Measurements from ENCODE around the gene CLECL1.
"Not testable (repeated sequence)": the region's sequence is repeated elsewhere in the genome, so short reads cannot be mapped to it uniquely, and the experiment has no call there.

CLECL1 gene

DNA sequence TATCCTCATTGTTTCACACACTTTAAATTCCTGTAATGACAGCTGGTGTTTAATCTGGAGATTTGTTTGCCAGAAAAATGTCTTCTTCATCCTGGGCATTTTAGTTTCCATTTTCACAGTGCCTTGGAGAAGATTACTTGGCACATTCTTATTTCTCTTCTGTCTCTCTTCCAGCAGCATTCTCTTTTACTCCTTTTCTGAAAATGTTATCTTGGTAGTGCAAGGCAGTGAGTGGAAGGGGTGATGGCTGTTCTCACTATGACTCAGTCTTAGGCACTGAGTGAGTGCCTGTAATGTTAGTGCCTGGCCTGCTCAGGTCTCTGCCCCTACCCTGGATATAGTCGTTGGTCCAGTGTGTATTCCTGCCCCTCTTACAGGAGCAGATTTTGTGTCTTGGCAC is 13.1 kb downstream of the CLECL1 start:
- DNase-seq (ENCODE audit: low spot score), result no peak

DNA sequence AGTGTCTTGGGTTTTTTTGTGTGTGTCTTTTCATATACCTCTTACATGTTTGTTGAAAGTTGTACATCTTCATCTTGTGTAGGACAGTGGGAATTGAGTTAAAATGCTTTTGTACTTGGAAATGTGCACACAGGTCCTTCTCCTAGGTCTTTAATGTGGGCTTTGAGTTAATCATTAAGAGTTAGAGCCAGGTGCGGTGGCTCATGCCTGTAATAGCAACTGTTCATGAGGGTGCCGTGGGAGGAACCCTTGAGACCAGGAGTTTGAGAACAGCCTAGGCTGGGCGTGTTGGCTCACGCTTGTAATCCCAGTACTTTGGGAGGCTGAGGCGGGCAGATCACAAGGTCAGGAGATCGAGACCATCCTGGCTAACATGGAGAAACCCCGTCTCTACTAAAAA is 13.9 kb downstream of the CLECL1 start:
- peak; percentile 70 for DNase-seq (ENCODE audit: low spot score)

DNA sequence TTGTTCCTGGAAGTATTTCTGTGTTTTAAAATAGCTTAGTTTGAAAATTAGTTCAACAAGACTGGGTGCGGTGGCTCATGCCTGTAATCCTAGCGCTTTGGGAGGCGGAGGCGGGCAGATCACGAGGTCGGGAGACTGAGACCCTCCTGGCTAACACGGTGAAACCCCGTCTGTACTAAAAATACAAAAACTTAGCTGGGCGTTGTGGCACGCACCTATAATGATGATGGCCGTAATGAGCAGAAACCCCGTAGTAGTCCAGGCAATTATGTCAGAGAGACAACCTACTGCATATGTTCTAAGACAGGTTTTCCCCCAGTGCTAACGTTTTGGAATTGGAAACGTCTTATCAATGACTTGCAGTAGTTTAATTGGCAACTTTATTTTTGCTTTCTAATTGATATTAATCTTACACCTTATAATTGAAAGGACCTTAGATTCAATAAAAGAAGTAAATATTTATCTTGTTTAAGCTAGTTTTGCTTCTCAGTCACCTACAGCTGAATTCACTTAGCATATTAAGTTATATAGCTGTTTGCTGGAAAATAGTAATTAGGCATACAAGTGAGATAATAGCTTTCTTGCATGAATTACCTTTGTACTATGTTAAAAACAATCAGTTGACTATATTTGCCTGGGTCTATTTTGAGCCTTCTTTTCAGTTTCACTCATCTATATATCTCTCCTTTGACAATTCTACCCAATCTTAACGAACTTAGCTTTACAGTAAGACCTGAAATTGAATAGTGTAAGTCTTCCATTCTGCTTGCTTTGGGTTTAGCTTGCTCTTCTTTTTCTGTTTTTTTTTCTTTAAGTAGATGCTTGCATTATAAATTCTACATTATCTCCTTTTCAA is 15.6 kb downstream of the CLECL1 start:
- no peak for DNase-seq (ENCODE audit: low spot score)

DNA sequence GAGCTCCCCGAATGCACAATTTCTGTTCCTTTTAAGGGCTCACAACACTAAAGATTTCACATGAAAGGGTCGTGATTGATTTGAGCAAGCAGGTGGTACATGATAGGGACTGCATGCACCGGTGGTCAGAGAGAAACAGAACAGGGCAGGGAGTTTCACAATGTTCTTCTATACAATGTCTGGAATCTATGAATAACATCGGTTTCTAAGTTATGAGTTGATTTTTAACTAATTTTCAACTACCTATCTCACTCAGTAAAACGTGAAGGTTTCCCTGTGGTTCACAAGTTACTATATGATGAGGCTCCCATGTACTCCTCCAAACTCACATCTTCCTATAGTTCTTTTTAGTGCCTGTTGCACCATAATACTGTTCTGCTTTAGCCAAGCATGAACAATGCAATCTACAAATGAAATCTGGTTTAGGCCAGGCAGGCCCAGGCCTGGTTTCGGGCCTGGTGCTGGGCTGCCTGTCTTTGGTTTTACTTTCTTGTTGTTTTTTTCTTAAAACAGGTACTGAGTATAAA is 19.8 kb downstream of the CLECL1 start:
- DNase-seq (ENCODE audit: low spot score), result not testable (repeated sequence)

DNA sequence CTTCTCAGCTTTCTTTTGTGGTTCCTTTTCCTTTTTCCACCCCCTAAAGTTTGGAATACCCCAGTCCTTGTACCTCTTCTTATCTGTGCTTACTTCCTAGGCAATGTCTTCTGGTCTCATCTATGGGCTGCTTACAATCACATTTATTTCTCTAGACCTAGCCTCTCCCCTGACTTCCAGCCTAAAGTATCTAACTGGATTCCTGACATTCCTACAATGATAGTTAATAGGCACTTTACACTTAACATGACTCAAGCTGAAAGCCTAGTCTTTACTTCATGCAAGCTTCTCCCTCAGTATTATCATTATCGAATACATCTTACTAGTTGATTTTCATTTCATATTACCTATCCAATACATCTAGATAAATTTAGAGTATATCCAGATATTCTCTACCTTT is 21.2 kb downstream of the CLECL1 start:
- DNase-seq (ENCODE audit: low spot score), result no peak

DNA sequence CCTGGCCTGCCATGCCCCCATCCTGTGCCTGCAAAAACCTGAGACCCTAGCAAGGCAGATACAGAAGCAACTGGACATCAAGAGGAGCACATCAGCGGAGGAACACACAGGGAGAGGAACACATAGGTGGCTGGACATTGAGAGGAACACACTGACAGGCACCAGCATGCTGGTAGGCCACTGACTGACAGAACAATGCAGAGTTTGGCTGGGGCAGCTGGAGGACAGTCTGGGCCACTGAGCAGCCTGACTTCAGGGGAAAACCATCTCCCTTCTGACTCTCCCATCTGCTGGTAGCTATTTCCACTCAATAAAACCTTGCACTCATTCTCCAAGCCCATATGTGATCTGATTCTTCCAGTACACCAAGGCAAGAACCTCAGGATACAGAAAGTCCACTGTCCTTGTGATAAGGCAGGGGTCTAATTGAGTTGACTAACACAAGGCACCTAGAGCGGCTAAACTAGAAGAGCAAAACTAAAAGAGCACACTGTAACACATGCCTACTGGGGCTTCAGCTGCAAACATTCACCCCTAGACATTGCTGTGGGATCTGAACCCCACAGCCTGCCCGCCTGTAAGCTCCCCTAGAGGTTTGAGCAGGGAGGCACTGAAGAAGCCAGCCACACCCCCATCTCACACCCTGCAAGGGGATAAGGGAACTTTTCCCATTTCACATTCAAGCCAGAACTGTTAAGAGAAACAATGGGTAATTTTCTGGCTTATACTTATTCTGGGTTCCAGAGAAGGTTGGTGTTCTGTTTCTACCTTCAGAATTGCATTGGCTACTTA is 22.1 kb downstream of the CLECL1 start:
- DNase-seq (ENCODE audit: low spot score), result no peak

DNA sequence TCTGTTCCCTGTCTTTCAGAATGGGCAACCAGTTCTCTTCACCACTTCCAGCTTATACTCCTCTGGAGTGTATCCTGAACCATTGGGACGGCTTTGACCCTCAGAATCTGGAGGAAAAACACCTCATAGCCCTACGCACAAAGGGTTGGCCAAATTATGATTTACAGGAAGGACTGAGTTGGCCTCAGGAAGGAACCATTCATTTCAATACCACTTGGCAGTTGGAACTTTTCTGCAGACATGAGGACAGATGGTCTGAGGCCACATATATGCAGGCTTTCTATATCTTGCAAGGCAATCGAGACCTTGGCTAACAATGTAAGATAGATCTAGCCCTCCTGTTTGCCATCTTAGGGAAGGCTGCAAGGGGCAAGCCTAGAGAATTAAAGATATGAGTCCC is 24.0 kb downstream of the CLECL1 start:
- no peak for DNase-seq (ENCODE audit: low spot score)

DNA sequence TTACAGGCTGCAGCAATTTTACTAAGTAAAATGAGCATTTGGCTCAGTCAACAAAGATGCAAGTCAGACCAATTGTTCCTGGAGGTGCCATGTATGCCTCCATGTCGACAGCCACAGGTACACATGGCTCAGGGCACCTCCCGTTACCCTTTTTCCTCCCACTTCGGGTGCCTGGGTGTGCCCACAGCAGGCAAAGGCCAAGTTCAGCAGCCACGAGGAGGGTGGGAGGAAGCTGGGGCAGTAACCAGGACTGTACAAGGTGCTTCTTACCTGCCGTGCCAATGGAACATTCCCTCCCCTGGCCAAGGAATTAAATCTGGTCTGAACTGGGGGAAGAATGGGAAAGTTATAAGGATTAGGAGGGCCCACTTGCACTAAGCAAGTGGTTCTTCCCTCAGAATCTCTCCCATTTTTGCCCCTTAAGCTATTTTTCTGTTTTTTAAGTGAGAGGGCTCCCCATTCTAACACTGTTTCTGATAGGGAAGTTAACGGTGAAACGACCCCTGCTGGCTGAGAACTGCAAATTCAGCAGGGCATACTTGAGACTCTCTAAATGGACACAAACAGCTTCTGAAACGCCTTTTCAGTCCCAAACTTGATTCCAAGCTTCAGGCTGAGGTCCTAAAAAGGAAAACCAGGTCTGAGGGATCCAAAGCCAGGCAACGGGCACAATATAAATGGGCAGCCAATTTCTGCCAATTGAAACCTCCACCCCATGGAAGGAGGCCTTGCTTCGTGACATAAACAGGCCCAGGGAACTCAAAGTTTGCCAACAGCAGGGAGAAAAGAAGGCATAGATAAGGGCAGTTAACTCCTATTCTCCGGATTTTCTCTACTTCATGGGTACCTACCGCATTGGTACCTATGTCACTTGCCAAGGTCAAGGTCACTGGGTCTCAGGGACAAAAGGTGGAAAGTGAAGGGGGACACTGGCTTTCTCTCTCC is 24.8 kb downstream of the CLECL1 start:
- DNase-seq (ENCODE audit: low spot score), result peak; percentile 55

DNA sequence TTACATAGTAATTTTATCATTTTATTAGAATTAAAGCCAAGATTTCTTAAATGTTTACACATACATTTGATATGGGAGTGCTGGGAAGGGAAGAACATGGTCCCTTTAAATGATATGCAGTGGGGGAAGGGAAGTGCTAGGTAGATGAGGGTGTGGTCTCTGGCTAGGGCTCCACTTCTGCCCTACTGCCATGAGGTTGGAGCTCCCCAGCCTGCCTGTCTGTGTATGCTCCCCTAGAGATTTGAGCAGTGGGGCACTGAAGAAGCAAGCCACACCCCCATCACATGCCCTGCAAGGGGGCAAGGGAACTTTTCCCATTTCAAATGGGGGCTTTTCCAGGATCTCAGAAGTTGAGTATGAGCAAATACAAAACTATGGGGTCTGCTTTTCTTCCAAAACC is 25.5 kb downstream of the CLECL1 start:
- DNase-seq (ENCODE audit: low spot score), result peak; percentile 35

DNA sequence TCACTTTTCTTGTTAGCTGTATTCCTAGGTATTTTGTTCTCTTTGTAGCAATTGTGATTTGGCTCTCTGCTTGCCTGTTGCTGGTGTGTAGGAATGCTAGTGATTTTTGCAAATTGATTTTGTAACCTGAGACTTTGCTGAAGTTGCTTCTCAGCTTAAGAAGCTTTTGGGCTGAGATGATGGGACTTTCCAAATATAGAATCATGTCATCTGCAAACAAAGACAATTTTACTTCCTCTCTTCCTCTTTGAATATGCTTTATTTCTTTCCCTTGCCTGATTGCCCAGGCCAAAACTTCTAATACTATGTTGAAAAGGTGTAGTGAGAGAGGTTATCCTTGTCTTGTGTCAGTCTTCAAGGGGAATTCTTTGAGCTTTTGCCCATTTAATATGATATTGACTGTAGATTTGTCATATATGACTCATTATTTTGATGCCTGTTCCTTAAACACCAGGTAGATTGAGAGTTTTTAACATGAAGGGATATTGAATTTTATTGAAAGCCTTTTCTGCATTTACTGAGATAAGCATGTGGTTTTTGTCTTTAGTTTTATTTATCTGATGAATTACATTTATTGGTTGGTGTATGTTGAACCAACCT is 26.7 kb downstream of the CLECL1 start:
- no peak for DNase-seq (ENCODE audit: low spot score)

DNA sequence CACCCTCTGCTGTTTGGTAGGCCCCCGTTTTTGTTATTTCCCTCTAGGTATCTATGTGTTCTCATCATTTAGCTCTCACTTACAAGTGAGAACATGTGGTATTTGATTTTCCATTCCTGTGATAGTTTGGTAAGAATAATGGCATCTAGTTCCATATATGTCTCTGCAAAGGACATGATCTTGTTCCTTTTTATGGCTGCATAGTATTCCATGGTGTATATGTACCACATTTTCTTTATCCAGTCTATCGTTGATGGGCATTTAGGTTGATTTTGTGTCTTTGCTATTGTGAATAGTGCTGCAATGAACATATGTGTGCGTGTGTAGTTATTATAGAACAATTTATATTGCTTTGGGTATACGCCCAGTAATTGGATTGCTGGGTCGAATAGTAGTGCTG is 28.3 kb downstream of the CLECL1 start:
- DNase-seq (ENCODE audit: low spot score), result not testable (repeated sequence)

DNA sequence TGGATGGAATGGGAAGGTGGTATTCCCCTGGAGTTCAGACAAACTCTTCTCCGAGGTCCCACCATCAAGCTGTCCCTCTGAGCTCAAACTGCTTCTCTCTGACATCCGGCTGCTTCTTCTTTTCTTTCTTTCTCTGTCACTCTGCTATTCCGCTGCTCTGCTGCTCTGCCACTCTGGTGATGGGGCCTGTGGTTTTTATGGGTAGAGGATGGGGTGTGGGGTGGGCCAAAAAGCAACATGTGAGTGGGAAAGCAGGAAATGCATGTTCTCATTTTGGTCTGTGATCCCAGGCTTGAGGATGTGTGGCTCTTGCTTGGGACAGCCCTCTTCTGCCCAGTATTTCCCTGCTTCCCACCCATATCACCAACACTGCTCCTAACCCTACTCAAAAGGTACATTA is 30.6 kb downstream of the CLECL1 start:
- no peak for DNase-seq (ENCODE audit: low spot score)

DNA sequence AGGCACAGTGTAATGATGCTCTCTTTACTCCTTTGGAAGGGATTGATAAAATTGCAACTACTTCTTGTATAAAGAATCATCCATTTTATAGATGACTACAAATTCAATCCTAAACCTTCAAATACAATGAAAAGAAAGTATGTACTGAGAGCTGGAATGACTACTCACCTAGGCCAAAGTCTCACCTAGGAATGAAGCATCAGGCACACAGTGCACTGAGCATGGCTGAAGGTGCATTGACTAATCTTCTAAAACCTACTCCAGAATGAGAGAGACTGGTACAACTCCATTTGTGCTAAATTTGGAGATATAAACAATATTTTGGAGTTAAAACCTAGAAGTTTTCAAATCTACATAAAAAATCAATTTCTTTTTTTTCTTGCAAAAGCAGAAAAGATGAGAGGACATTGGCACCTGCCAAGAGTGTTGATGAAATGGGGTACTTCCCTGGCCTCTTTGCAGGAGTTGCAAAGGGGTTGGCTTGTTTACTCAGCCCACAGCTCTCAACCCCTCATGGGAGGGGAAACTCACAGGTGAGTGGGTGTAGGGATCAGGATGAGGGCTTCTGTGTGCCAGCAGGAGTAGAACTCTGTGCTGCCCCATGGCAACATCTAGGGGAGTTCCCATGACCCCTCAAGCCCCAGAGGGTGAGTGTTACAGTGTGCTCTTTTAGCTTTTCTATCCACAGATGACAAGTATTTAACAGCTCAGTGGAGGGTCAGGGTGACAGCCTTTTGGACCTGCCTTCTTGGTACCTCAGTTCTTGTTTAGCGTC is 31.3 kb downstream of the CLECL1 start:
- DNase-seq (ENCODE audit: low spot score), result no peak

DNA sequence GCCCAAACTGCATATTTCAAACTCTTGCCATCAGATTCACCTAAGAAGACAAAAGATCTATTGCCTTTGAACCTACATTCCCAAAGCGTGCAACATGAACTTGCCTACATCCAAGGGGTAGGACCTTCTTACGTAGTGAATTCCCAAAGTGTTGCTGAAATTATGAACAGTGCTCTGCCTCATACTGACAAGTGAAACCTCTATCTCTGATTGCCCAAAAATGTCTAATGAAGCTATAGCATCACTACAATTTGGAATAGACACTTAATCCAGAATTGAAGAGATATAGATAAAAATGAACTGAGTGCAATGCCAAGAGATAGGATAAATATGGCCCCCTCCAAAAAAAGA is 32.3 kb downstream of the CLECL1 start:
- DNase-seq (ENCODE audit: low spot score), result no peak

DNA sequence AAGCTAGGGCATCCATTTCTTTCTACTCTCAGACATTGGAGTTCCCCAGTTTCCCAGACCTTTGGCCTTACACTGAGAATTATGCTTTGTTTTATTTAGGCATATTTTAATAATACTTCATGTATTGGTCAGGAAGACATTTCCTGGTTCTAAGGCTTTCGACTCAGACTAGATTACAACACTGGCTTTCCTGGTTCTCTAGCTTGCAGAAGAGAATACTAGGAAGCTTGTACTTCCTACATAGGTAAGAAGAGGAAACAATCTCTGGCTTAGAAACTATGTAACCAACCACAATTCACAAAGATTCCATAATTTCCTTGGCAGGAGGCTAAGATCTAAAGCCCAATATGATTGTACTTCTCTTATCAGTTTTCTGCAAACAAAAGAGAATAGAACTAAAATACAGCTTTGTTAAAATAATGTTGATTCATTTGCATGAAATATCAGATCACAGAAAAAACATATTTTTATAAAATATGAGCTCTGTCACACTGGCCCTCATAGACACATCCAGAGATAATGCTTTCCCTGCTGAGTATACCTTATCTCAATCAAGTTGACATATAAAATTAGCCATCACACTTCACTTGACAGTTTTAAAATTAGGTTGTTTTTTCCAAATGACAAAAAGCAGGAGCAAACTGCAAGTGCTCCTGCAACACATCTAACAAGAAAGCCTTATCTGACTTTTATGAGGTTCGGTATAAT is 32.8 kb downstream of the CLECL1 start:
- DNase-seq (ENCODE audit: low spot score), result no peak

DNA sequence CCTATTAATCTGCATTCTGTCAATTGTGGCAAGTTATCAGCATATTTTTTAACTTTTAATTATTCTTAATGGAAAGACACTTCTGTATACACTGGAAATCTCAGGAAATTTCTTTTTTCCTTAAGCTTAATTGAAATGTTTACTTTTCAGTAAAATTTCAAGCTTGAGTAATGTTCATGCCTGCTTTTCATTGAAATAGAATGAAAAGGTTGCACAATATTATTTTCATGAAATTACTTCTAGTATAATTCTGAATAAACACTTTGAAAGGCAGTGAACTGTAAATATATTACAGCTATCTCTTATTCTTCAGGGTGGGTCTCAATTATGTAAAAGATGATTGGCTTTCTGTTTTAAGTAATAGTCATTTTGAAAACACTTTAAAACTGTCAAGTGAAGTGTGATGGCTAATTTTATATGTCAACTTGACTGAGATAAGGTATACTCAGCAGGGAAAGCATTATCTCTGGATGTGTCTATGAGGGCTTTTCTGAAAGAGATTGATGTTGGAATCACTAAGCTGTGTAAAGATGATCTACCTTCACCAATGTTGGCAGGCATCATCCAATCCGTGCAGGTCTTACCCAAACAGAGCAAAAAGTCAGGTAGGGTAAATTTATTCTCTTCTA is 33.5 kb downstream of the CLECL1 start:
- DNase-seq (ENCODE audit: low spot score), result no peak

DNA sequence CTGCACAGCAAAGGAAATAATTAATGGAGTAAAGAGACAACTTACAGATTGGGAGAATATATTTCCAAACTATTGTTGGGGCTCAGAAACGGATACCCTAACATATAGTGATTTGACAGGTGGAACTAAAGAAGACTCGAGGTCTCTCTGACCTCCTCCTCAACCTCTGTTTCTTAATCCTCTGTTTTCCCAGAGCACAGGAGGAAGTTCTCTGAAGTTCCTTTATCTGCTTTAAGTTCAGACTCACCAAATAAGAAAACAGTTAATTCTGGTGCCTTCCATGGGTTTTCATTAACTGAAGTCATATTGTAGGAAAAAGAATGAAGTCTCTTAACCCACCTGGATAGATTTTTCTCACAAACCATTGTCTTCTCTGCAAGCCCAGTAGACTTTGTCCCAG is 34.2 kb downstream of the CLECL1 start:
- DNase-seq (ENCODE audit: low spot score), result no peak

DNA sequence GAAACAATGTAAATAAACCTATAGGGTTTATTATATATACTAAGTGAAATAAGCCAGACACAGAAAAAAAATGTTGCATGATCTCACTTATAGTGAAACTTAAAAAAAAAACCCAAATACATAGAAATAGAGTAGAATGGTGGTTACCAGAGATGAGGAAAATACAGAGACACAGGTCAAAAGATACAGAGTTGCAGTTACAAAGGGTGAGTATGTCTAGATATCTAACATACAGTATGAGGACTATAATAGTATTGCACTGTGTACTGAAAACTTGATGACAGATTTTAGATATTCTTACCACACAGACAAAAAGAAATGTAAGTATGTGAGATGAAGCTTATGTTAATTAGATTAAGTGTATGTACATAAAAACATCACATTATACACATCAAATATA is 35.3 kb downstream of the CLECL1 start:
- DNase-seq (ENCODE audit: low spot score), result no peak

DNA sequence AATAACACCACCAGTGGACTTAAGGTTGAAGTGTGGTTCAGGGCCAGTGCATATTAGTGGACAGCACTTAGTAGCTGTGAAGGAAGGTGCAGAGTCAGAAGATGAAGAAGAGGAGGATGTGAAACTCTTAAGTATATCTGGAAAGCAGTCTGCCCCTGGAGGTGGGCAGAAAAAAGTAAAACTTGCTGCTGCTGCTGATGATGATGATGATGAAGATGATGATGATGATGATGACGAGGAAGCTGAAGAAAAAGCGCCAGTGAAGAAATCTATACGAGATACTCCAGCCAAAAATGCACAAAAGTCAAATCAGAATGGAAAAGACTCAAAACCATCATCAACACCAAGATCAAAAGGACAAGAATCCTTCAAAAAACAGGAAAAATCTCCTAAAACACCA is 37.2 kb downstream of the CLECL1 start:
- DNase-seq (ENCODE audit: low spot score), result not testable (repeated sequence)

DNA sequence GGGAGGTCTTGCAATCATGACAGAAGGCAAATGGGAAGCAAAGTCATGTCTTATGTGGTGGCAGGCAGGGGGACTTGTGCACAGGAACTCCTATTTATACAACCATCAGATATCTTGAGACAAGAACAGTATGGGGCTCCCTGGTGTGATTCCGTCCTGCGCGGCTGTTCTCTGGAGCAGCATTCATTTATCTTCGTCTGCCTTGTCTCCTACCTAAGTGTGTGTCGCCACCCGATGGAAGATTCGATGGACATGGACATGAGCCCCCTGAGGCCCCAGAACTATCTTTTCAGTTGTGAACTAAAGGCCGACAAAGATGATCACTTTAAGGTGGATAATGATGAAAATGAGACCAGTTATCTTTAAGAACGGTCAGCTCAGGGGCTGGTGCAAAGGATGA is 37.7 kb downstream of the CLECL1 start:
- not testable (repeated sequence) for DNase-seq (ENCODE audit: low spot score)
